ENCODE results near the gene GSDME.
"Not testable (repeated sequence)": the region's sequence is repeated elsewhere in the genome, so short reads cannot be mapped to it uniquely, and the experiment has no call there.

The GSDME gene

GRCh38 chr7:24757353-24758275 lies at the start of gene GSDME:
GSDME (minus strand) TSS chr7:24757464; CDS start chr7:24749774, 7,690 bp downstream.
- peak; percentile 53 for DNase-seq

- no peak for DNase-seq
Measured at GRCh38 chr7:24802300-24802699, 45.0 kb upstream of the GSDME start.

- no peak for DNase-seq
Measured at GRCh38 chr7:24801883-24802282, 44.6 kb upstream of the GSDME start.

- no peak for DNase-seq
Measured at GRCh38 chr7:24800667-24801066, 43.4 kb upstream of the GSDME start.

GRCh38 chr7:24800073-24800472 lies 42.8 kb upstream of the GSDME start:
- DNase-seq: no peak

GRCh38 chr7:24799506-24799905 lies 42.2 kb upstream of the GSDME start:
- DNase-seq: no peak

GRCh38 chr7:24798261-24798660 lies 41.0 kb upstream of the GSDME start:
- no peak for DNase-seq

GRCh38 chr7:24797270-24797669 lies 40.0 kb upstream of the GSDME start:
- no peak for DNase-seq

GRCh38 chr7:24795407-24795767 lies 38.1 kb upstream of the GSDME start:
- no peak for DNase-seq

- not testable (repeated sequence) for DNase-seq
Measured at GRCh38 chr7:24794751-24795406, 37.6 kb upstream of the GSDME start.

GRCh38 chr7:24793982-24794648 lies 36.9 kb upstream of the GSDME start:
- DNase-seq: no peak

GRCh38 chr7:24788961-24789576 lies 31.8 kb upstream of the GSDME start:
- DNase-seq: no peak

GRCh38 chr7:24788075-24788474 lies 30.8 kb upstream of the GSDME start:
- no peak for DNase-seq

GRCh38 chr7:24786941-24787340 lies 29.7 kb upstream of the GSDME start:
- peak; percentile 35 for DNase-seq

- DNase-seq: no peak
Measured at GRCh38 chr7:24786306-24786705, 29.0 kb upstream of the GSDME start.

- DNase-seq: no peak
Measured at GRCh38 chr7:24784277-24784676, 27.0 kb upstream of the GSDME start.

GRCh38 chr7:24783698-24784097 lies 26.4 kb upstream of the GSDME start:
- no peak for DNase-seq

GRCh38 chr7:24781106-24781505 lies 23.8 kb upstream of the GSDME start:
- no peak for DNase-seq

- DNase-seq: no peak
Measured at GRCh38 chr7:24779283-24779655, 22.0 kb upstream of the GSDME start.

- DNase-seq: no peak
Measured at GRCh38 chr7:24778543-24779282, 21.4 kb upstream of the GSDME start.

GRCh38 chr7:24777806-24778205 lies 20.5 kb upstream of the GSDME start:
- no peak for DNase-seq

- no peak for DNase-seq
Measured at GRCh38 chr7:24773646-24774045, 16.4 kb upstream of the GSDME start.

GRCh38 chr7:24769851-24770250 lies 12.6 kb upstream of the GSDME start:
- DNase-seq: no peak

All from 8988T (cell line).